Fibroblast of skin of left quadriceps (primary cell): ENCODE results near the gene EDIL3.

ENCODE experiments used
- DNase-seq, 2 experiments: peaks; one replicate each; pipeline ENCODE4 v3.0.0-alpha.2; 2013; ENCODE audit warnings: low read depth in 2 of 2

EDIL3 gene

DNA sequence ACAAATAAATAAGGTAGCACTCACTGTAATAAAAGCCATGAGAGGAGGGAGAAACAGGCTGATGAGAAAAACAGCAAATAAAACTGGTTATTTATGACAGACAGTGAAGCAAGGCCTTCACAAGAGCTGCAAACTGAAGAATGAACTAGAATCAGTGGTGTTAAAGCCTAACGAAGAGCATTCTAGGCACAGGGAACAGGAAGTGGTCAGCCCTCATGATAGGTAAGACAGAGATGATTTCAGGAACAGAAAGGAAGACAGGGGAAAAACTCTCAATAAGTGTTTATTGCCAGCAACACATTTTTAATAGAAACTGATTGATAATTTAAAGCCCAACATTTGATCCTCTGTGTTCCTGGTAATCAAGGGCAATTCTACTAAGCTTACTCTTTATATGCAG, 124.5 kb downstream of the EDIL3 start:
- DNase-seq: no peak

DNA sequence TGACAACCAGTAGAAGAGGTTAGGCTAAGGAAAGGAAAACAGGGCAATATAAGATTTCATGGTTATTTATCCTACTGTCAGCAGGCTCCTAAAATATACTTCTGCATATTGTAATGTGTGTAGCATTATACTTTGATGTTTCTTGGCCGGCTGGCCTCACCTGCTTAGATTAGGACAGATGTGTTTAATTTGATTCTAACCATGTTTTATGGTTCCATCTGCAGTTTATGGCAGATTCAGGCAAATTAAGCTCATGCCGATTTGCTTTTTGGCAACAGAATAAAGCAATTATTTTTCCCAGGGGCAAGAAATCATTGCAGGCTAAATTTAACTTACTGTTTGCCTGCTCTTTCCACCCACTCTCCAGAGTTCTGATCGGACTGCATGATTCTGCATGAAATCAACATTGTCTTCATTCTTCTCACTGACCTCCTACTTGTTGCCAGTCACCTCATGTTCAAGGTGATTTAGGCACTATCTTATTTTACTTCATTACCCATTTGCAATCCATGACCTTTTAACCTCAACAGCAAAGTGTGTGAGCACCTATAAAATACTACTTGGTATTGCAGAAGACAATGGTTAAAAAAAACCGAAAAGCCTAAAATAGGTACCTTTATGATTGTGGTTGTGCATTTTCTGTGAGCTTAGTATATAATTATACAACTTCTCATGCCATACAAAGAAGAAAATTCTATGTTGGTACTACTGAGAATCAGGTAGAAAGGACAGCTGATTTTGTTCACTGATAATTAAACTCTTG, 125.2 kb downstream of the EDIL3 start:
- no peak for DNase-seq

- no peak for DNase-seq
Observed at GRCh38 chr5:84257061-84257460, 127.6 kb downstream of the EDIL3 start.

DNA sequence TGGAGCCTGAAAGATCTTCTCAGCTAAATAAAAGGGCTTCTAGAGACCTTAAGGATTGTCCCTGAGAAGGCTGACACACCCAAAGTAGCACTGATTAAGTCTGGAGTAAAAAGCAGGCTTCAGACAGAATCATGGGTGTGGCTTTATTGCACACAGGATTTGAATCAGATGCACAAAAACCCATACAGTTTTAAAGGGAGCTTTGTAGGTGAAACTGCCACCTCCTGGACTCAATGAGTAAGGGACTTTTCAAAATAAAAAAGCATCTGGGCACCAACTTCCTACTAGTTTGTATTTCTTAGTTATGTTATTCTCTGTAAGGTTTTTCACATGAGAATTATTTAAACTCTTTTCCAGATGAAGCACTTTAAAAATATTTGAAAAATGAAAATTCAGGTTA, 129.4 kb downstream of the EDIL3 start:
- peak in 1 of 2 experiments; percentile 26 for DNase-seq

GRCh38 chr5:84253946-84254345, 130.7 kb downstream of the EDIL3 start:
- no peak for DNase-seq

GRCh38 chr5:84251503-84251902, 133.2 kb downstream of the EDIL3 start:
- no peak for DNase-seq

DNA sequence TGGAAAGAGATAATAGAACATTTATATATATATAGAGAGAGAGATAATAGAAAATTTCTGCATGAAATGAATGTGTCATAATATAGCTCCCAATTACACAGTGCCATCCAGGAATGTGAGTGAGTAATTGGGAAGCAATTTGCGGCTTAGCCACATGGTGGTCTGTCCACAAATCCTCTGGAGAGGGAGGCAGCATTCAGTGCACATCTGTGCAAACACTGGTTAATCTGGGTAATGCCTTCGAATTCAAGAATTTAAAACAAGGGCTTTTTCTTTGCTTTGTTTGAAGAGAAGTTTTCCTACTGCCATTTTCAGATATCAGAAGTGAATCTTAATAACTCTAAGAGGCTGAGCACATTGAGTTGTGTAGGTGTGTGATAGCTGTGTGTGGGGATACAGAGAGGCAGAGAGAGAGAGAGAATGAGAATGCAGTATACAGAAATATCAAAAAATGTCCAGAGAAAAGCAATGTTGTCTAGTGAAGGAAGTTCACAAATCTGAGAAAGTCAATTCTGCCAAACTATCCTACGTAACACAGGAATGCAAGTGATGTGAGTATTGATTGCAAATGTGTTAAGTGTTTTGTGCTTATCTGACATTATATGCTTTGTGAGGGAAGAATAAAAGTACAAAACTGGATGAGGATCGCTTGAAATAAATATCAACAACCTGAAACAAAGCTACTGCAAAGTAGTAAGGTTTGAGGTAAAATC, 134.6 kb downstream of the EDIL3 start:
- DNase-seq: peak; percentile 88 to 90

- DNase-seq: no peak
Observed at GRCh38 chr5:84248013-84248412, 136.7 kb downstream of the EDIL3 start.

GRCh38 chr5:84242286-84242685, 142.4 kb downstream of the EDIL3 start:
- peak; percentile 46 to 50 for DNase-seq

GRCh38 chr5:84239494-84239893, 145.2 kb downstream of the EDIL3 start:
- peak; percentile 23 to 36 for DNase-seq

DNA sequence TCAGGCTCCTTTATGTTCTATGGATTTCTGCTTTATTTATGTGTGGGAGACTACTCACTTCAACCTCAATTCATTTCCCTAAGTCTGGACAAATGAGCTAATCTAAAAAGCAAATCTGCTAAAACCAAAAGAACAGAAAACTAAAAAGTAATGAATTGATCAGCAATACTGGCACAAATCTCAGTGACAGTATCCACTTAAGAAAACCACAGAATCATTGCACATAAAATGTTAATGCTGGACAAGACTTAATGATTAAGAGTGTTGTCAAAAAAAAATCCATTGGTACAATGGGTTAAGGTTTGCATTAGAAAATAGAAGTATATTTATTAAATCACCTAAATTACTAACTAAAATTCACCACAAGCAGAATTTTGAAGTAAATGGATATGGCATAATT, 147.6 kb downstream of the EDIL3 start:
- no peak for DNase-seq

DNA sequence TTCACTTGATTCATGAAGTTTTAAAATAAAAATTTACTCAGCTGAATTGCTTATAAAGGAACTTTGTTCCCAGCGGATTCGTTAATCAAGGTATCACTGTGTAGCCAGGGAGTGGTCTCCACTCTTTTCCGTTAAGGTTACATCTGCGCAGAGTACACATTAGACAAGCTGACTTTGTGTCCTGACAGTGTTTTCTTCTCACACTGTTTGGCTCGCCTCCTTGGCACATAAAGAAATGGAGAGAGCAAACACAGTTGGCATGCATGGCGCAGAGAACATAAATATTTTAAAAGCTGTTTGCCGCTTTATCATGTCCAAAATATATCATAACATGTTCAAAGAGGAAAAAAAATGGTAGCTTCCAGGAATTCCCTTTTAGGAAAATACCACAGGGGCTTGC, 153.2 kb downstream of the EDIL3 start:
- no peak for DNase-seq

DNA sequence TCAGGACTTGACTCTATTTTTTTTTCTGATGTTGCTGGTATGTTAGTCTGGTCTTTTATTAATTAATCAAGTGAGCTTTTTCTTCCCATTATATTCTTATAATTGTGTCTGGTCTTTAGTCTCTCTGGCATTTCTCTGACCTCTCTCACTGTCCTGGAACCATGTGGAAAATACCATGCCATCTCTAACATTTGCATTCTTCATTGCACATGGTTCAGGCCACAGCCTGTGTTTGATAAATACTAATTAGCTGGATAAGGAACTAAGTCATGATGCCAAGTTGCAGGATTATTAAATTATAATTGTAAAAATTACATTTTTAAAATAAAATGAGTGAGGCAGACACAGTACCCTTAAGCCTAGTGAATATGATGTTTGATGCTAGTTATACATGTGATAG, 155.6 kb downstream of the EDIL3 start:
- DNase-seq: no peak

- DNase-seq: no peak
Observed at GRCh38 chr5:84228266-84228665, 156.4 kb downstream of the EDIL3 start.

GRCh38 chr5:84227236-84227635, 157.4 kb downstream of the EDIL3 start:
- no peak for DNase-seq

GRCh38 chr5:84218546-84218945, 166.1 kb downstream of the EDIL3 start:
- no peak for DNase-seq

- no peak for DNase-seq
Observed at GRCh38 chr5:84215521-84215920, 169.2 kb downstream of the EDIL3 start.

DNA sequence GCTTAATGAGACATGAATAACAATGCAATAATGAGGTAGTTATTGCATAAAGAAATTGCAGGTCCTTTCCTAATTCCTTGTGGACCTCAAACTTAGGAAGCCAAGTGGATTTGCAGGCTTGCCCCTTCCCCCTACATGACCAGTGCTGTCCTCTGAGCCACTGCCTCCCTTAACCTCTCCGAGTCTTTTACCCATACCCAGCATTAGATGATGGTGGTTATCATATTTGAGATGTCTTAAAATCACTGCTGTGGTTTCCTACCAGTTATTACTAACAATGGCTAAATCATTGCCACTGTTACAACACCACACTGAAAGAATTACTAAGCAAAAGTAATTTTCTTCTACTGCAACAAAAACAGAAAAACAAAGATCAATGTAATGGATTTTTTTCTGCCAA, 170.8 kb downstream of the EDIL3 start:
- no peak for DNase-seq

DNA sequence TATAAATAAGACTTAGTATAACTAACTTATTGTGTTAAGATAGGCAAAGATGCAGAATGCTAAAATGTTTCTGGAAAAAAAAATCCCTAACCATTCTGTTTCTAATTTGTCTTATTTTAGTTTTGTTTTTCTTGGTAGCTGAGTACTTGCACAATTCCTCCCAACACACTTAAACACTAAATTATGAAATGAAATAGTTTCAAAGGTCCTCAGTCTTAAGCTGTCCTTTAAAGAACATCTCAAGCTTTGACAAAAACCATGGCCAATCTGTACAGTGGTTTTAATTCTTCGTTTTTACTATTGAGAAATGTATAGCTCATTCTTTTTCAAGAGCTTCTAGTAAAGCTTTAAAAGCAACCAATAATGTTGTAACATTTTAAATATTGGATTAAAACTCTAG, 171.5 kb downstream of the EDIL3 start:
- no peak for DNase-seq

DNA sequence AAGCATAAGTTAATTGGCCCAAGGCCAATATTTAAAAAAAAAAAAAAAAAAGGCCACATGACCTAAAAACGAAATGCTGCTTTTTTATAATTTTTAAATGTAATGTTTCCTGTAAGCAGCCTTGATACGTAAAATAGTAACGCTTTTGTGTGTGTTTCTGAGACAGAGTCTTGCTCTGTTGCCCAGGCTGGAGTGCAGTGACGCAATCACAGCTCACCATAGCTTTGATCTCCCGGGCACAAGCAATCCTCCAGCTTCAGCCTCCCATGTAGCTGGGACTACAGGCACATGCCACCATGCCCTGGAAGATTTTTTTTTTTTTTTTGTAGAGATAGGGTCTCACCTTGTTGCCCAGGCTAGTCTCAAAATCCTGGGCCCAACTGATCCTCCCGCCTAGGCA, 179.9 kb downstream of the EDIL3 start:
- no peak for DNase-seq

GRCh38 chr5:84202136-84202535, 182.5 kb downstream of the EDIL3 start:
- DNase-seq: no peak

DNA sequence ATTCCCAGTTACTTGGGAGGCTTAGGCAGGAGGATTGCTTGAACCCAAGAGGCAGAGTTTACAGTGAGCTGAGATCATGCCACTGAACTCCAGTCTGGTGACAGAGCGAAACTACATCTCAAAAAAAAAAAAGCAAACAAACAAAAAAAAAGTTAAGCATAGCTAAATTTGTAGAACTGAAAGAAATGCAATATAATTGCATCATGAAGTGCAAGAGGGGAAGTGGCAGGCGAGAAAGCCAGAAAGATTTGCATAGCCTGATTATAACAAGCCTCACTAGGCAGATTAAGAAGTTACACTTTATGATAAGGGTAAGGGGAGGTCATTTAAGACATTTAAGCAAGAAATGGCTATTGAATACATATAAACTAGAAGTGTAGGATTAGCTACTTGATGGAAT, 187.1 kb downstream of the EDIL3 start:
- no peak for DNase-seq

- DNase-seq: no peak
Observed at GRCh38 chr5:84191281-84191680, 193.4 kb downstream of the EDIL3 start.
